Activated CD4-positive, alpha-beta memory T cell treated with anti-CD3 and anti-CD28 coated beads for 36 hours (primary cell): ENCODE results near the gene CEBPZ. TPM values are rescaled to one million over a fixed set of nuclear protein-coding genes. Genes with fewer than 3 reads are reported as not detected.
"Not testable (repeated sequence)": the region's sequence is repeated elsewhere in the genome, so short reads cannot be mapped to it uniquely, and the experiment has no call there.

Experiments used
- CTCF ChIA-PET: fragments of 350-600 bp; sonication (Branson Sonifier 250); formaldehyde crosslinking; loops from one replicate; lab custom pipeline; 2021; ENCODE audit warnings: antibody characterized with exemption, inconsistent platforms; lab: Charles Lee
- POLR2A ChIA-PET: fragments of 350-600 bp; sonication (Branson Sonifier 250); formaldehyde crosslinking; loops from one replicate; lab custom pipeline; 2021; ENCODE audit warnings: antibody characterized with exemption; lab: Charles Lee
- DNase-seq: peaks from one replicate; pipeline ENCODE4 v3.0.0-alpha.2; 2020
- H3K27ac Mint-ChIP-seq: one replicate; pipeline ENCODE4 v1.8.0; 2021; ENCODE audit warnings: mixed read lengths
- H3K27me3 Mint-ChIP-seq: one replicate; pipeline ENCODE4 v1.8.0; 2021; ENCODE audit warnings: mixed read lengths
- H3K36me3 Mint-ChIP-seq: one replicate; pipeline ENCODE4 v1.8.0; 2021; ENCODE audit warnings: mixed read lengths
- H3K4me1 Mint-ChIP-seq: one replicate; pipeline ENCODE4 v1.8.0; 2021; ENCODE audit warnings: low read depth, mixed read lengths
- H3K4me3 Mint-ChIP-seq: one replicate; pipeline ENCODE4 v1.8.0; 2021; ENCODE audit warnings: mild to moderate bottlenecking, mixed read lengths
- H3K9me3 Mint-ChIP-seq: one replicate; pipeline ENCODE4 v1.8.0; 2021; ENCODE audit warnings: mixed read lengths
- intact Hi-C: fragments of 100-400 bp; cut with micrococcal nuclease; formaldehyde crosslinking; loops from one replicate; pipeline ENCODE4 v1.15.1; 2023
- total RNA-seq, 2 experiments: library from RNA; stranded (reverse); gene quantifications; one replicate each; pipeline ENCODE4 v1.2.3, GENCODE V29; 2021

The CEBPZ gene
- total RNA-seq, 2 experiments from 2014 or later, result 62.3 to 74.6 TPM

- Mint-ChIP-seq H3K4me1 (peaks cover 22% of the 10 kb centered on the region), H3K9me3 (peaks cover 38% of the 10 kb centered on the region), H3K4me3 (no peak overlapping the region), H3K27me3 (no peaks in the 10 kb centered on the region), H3K36me3 (peaks cover 75% of the 10 kb centered on the region), H3K27ac (no peak overlapping the region)
- no peak for DNase-seq
- ChIA-PET POLR2A (no interaction called here), CTCF (no interaction called here)
- intact Hi-C loops, result no loop called here
Measured at GRCh38 chr2:37211212-37211611, 20.2 kb downstream of the CEBPZ start.

- H3K36me3 Mint-ChIP-seq, result peaks cover 90% of the 10 kb centered on the region
- intact Hi-C loops, H3K27me3 Mint-ChIP-seq, CTCF ChIA-PET, H3K27ac Mint-ChIP-seq, DNase-seq, H3K4me3 Mint-ChIP-seq, POLR2A ChIA-PET: not testable (repeated sequence)
- peaks cover 20% of the 10 kb centered on the region for H3K4me1 Mint-ChIP-seq
- peaks cover 43% of the 10 kb centered on the region for H3K9me3 Mint-ChIP-seq
Measured at GRCh38 chr2:37206760-37207159, 24.6 kb downstream of the CEBPZ start.

- intact Hi-C loops, result no loop called here
- Mint-ChIP-seq H3K27ac (no peak overlapping the region), H3K36me3 (peaks cover 86% of the 10 kb centered on the region), H3K9me3 (peaks cover 43% of the 10 kb centered on the region), H3K27me3 (no peaks in the 10 kb centered on the region), H3K4me3 (no peak overlapping the region), H3K4me1 (peaks cover 27% of the 10 kb centered on the region)
- no peak for DNase-seq
- CTCF ChIA-PET, result no interaction called here
- POLR2A ChIA-PET, result no interaction called here
Measured at GRCh38 chr2:37205689-37206341, 25.6 kb downstream of the CEBPZ start.

GRCh38 chr2:37205071-37205661 lies 26.2 kb downstream of the CEBPZ start:
- POLR2A ChIA-PET, CTCF ChIA-PET, H3K4me3 Mint-ChIP-seq, intact Hi-C loops, H3K27ac Mint-ChIP-seq, H3K27me3 Mint-ChIP-seq, DNase-seq: not testable (repeated sequence)
- Mint-ChIP-seq H3K4me1 (peaks cover 33% of the 10 kb centered on the region), H3K36me3 (peaks cover 85% of the 10 kb centered on the region), H3K9me3 (peaks cover 41% of the 10 kb centered on the region)

- CTCF ChIA-PET, result no interaction called here
- Mint-ChIP-seq H3K9me3 (peaks cover 27% of the 10 kb centered on the region), H3K27me3 (no peaks in the 10 kb centered on the region), H3K36me3 (peaks cover 70% of the 10 kb centered on the region), H3K4me1 (peaks cover 36% of the 10 kb centered on the region), H3K27ac (no peak overlapping the region), H3K4me3 (no peak overlapping the region)
- DNase-seq, result no peak
- POLR2A ChIA-PET, result interaction anchor here (0.6 kb wide), 1 partner anchor 38 kb away, joined by 4 read pairs; no protein-coding TSS in a partner anchor
- intact Hi-C loops, result no loop called here
Measured at GRCh38 chr2:37203708-37204107, 27.7 kb downstream of the CEBPZ start.

- CTCF ChIA-PET, result no interaction called here
- POLR2A ChIA-PET, result interaction anchor here (1.5 kb wide), 1 partner anchor 30 kb away, joined by 7 read pairs; the partner anchor contains the start of genes CEBPZ and NDUFAF7
- peaks cover 8% of the 10 kb centered on the region for H3K9me3 Mint-ChIP-seq
- H3K27me3 Mint-ChIP-seq, result no peaks in the 10 kb centered on the region
- H3K36me3 Mint-ChIP-seq, result peaks cover 51% of the 10 kb centered on the region
- no peak overlapping the region for H3K4me3 Mint-ChIP-seq
- peaks cover 31% of the 10 kb centered on the region for H3K4me1 Mint-ChIP-seq
- intact Hi-C loops, result loop anchor here (2.0 kb wide), 1 partner anchor 43 kb away; no protein-coding TSS in a partner anchor
- peak overlapping the region; percentile 64 for H3K27ac Mint-ChIP-seq
- DNase-seq, result peak; percentile 45
Measured at GRCh38 chr2:37201766-37202165, 29.6 kb downstream of the CEBPZ start.

- peaks cover 49% of the 10 kb centered on the region for H3K36me3 Mint-ChIP-seq
- DNase-seq, result no peak
- H3K4me1 Mint-ChIP-seq, result peaks cover 31% of the 10 kb centered on the region
- ChIA-PET CTCF (interaction anchor here (1.1 kb wide), 1 partner anchor 34 kb away, joined by 4 read pairs; no protein-coding TSS in a partner anchor), POLR2A (interaction anchor here (1.5 kb wide), 1 partner anchor 31 kb away, joined by 7 read pairs; the partner anchor contains the start of genes CEBPZ and NDUFAF7)
- intact Hi-C loops, result loop anchor here (2.0 kb wide), 1 partner anchor 44 kb away; no protein-coding TSS in a partner anchor
- H3K4me3 Mint-ChIP-seq, result no peak overlapping the region
- H3K27ac Mint-ChIP-seq, result peak overlapping the region; percentile 18
- H3K9me3 Mint-ChIP-seq, result peaks cover 5% of the 10 kb centered on the region
- peaks cover 2% of the 10 kb centered on the region for H3K27me3 Mint-ChIP-seq
Measured at GRCh38 chr2:37201208-37201607, 30.2 kb downstream of the CEBPZ start.

- ChIA-PET CTCF (interaction anchor here (1.3 kb wide), 1 partner anchor 30 kb away, joined by 3 read pairs; no protein-coding TSS in a partner anchor), POLR2A (interaction anchor here (0.9 kb wide), 1 partner anchor 42 kb away, joined by 3 read pairs; the partner anchor contains the start of gene EIF2AK2)
- H3K4me3 Mint-ChIP-seq, result no peak overlapping the region
- peaks cover 2% of the 10 kb centered on the region for H3K27me3 Mint-ChIP-seq
- peaks cover 3% of the 10 kb centered on the region for H3K9me3 Mint-ChIP-seq
- DNase-seq, result no peak
- no peak overlapping the region for H3K27ac Mint-ChIP-seq
- intact Hi-C loops, result no loop called here
- peaks cover 27% of the 10 kb centered on the region for H3K36me3 Mint-ChIP-seq
- peaks cover 35% of the 10 kb centered on the region for H3K4me1 Mint-ChIP-seq
Measured at GRCh38 chr2:37198681-37199065, 32.7 kb downstream of the CEBPZ start.

GRCh38 chr2:37196320-37197195 lies 34.8 kb downstream of the CEBPZ start, which contains the start of gene CEBPZOS:
Gene CEBPZOS (plus strand): TSS chr2:37196496. CDS start chr2:37199705, 3,209 bp downstream.
- H3K27me3 Mint-ChIP-seq, result peaks cover 2% of the 10 kb centered on the region
- intact Hi-C loops, result loop anchor here (1.0 to 2.0 kb wide), 4 partner anchors 28 to 112 kb away; partner anchors contain the start of genes CEBPZ, EIF2AK2, GPATCH11 and HEATR5B
- H3K9me3 Mint-ChIP-seq, result no peaks in the 10 kb centered on the region
- peaks cover 29% of the 10 kb centered on the region for H3K4me1 Mint-ChIP-seq
- ChIA-PET CTCF (interaction anchor here (0.9 kb wide), 2 partner anchors 11 to 167 kb away, joined by 3 to 4 read pairs; no protein-coding TSS in a partner anchor), POLR2A (interaction anchor here (0.6 to 1.3 kb wide), 5 partner anchors 35 to 181 kb away, joined by 3 to 6 read pairs (median 3); partner anchors contain the start of genes CEBPZ, EIF2AK2, NDUFAF7 and PRKD3)
- peak; percentile 93 for DNase-seq
- peaks cover 13% of the 10 kb centered on the region for H3K36me3 Mint-ChIP-seq
- peak within 1 kb of the TSS; percentile 99 for H3K4me3 Mint-ChIP-seq
- peak within 1 kb of the TSS; percentile 98 for H3K27ac Mint-ChIP-seq

GRCh38 chr2:37195862-37196319 lies 35.5 kb downstream of the CEBPZ start:
- POLR2A ChIA-PET, H3K36me3 Mint-ChIP-seq, H3K9me3 Mint-ChIP-seq, DNase-seq, H3K27me3 Mint-ChIP-seq: not testable (repeated sequence)
- H3K27ac Mint-ChIP-seq, result peak overlapping the region; percentile 98
- peak overlapping the region; percentile 99 for H3K4me3 Mint-ChIP-seq
- intact Hi-C loops, result loop anchor here (1.0 to 2.0 kb wide), 3 partner anchors 27 to 112 kb away; partner anchors contain the start of genes EIF2AK2, GPATCH11 and HEATR5B
- CTCF ChIA-PET, result interaction anchor here (0.7 to 0.8 kb wide), 2 partner anchors 27 to 460 kb away, joined by 3 to 4 read pairs; no protein-coding TSS in a partner anchor
- peaks cover 23% of the 10 kb centered on the region for H3K4me1 Mint-ChIP-seq

GRCh38 chr2:37192551-37192950 lies 38.8 kb downstream of the CEBPZ start:
- Mint-ChIP-seq H3K4me1 (peaks cover 14% of the 10 kb centered on the region), H3K4me3 (no peak overlapping the region), H3K27me3 (peaks cover 6% of the 10 kb centered on the region), H3K9me3 (no peaks in the 10 kb centered on the region), H3K36me3 (peaks cover 4% of the 10 kb centered on the region), H3K27ac (no peak overlapping the region)
- intact Hi-C loops, result no loop called here
- DNase-seq, result no peak
- POLR2A ChIA-PET, result no interaction called here
- CTCF ChIA-PET, result no interaction called here
